ENCODE data around the gene ZCCHC14. TPM values are rescaled to one million over a fixed set of nuclear protein-coding genes. Genes with fewer than 3 reads are reported as not detected.
A peak's percentile ranks its signal among the peaks of the same experiment; 100 is the strongest.

ZCCHC14 gene
- total and polyA plus RNA-seq, 2 of the 13 experiments (the other 11 are each of a cell fraction or from before 2014, with no cell fraction given): 12.4 to 12.5 TPM

DNA sequence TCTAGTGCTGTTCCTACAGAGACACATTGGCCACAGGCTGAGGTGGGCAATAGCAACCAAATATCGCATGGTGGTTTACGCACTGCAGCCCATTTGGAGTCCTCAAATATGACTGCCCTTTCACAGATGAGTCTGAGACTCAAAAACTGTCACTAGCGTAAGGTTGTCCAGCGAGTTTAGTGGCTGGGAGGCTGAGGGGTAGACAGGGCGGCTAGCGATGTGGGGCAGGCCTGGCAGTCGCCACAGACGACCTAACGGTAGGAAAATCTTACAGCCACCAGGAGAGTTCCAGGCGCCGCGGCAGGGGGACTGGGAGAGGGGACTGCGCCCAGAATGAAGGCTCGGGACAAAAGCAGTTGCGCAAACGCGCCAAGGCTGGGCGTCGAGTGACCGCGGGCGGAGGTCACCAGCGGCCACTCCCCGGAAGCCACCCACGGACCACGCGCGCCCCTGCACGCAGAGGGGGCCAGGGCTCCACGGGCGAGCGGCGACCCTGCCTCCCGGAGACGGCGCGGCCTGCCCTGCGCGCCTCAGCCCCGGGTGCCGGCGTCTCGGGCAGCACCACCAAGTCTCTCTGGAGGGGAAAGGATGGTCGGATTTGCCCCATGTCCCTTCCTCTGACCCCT lies 101.4 kb downstream of the ZCCHC14 start (continued):
- TF ChIP-seq TCF7 (IDR thresholded peaks at IDR 0.05; ENCODE audit: low read depth) (no peak), TOPORS (CRISPR knock-in tag; IDR thresholded peaks at IDR 0.05) (0 out of 2 replicates have a peak, but pooled peaks have one; percentile 24), ZNF781 (CRISPR knock-in tag; IDR thresholded peaks at IDR 0.05; ENCODE audit: borderline replicate concordance, not compliant biosample characterization) (peak; percentile 10), MEF2D (CRISPR knock-in tag; IDR thresholded peaks at IDR 0.05) (no peak), ESRRA (CRISPR knock-in tag; IDR thresholded peaks at IDR 0.05; ENCODE audit: low read depth) (peak; percentile 85; the same call in 1 of the 2 replicates), HMG20A (CRISPR knock-in tag; IDR thresholded peaks at IDR 0.05; ENCODE audit: borderline replicate concordance) (0 out of 2 replicates have a peak, but pooled peaks have one; percentile 5), ZNF512 (CRISPR knock-in tag; IDR thresholded peaks at IDR 0.05) (0 out of 2 replicates have a peak, but pooled peaks have one; percentile 16), MYNN (CRISPR knock-in tag; IDR thresholded peaks at IDR 0.05; ENCODE audit: low read depth) (peak; percentile 28; the same call in 1 of the 2 replicates), NR2F1 (CRISPR knock-in tag; IDR thresholded peaks at IDR 0.05) (peak in 1 of 2 experiments; percentile 71; a peak in 2 of 4 replicates), KDM6A (CRISPR knock-in tag; IDR thresholded peaks at IDR 0.05; ENCODE audit: low read depth) (0 out of 2 replicates have a peak, but pooled peaks have one; percentile 4), RAD21 (CRISPR knock-in tag; IDR thresholded peaks at IDR 0.05) (peak; percentile 27; the same call in 1 of the 2 replicates), CEBPG (CRISPR knock-in tag; IDR thresholded peaks at IDR 0.05) (peak; percentile 92)
- TF ChIP-seq, protein P1, sequence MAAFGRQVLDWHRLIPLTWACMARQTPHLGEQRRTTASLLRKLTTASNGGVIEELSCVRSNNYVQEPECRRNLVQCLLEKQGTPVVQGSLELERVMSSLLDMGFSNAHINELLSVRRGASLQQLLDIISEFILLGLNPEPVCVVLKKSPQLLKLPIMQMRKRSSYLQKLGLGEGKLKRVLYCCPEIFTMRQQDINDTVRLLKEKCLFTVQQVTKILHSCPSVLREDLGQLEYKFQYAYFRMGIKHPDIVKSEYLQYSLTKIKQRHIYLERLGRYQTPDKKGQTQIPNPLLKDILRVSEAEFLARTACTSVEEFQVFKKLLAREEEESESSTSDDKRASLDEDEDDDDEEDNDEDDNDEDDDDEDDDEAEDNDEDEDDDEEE (CRISPR knock-in tag; IDR thresholded peaks at IDR 0.05): peak; percentile 73; the same call in 1 of the 2 replicates

Data from HepG2 (cell line).